Keratinocyte (primary cell): ENCODE data around the gene EEPD1. TPM values are rescaled to one million over a fixed set of nuclear protein-coding genes. Genes with fewer than 3 reads are reported as not detected.

ENCODE experiments used
- DNase-seq: peaks from one replicate; pipeline ENCODE4 v3.0.0-alpha.2; 2011; ENCODE audit warnings: low read depth, missing footprints, low spot score
- FAIRE-seq: peaks from 2 replicates; lab custom pipeline; 2011; peaks lifted over from hg19 to GRCh38; lab: Jason Lieb, UNC
- H2AFZ ChIP-seq: 2 replicates; pipeline ENCODE4 v1.6.0; 2012; ENCODE audit warnings: low read length, control low read depth, inconsistent platforms; ENCODE audit not compliant: control insufficient read depth
- H3K27ac ChIP-seq: 2 replicates; pipeline ENCODE4 v1.5.1; 2011; ENCODE audit warnings: low read length; ENCODE audit not compliant: control insufficient read depth, insufficient read depth
- H3K27me3 ChIP-seq: 3 replicates; pipeline ENCODE4 v1.6.0; 2011; ENCODE audit warnings: low read length; ENCODE audit not compliant: control insufficient read depth, insufficient read depth; ENCODE audit errors: extremely low read depth
- H3K36me3 ChIP-seq, 2 experiments: 2 replicates in 1 of 2; 3 replicates in 1 of 2; pipeline ENCODE4 v1.5.1; 2011; ENCODE audit warnings: low read length in 2 of 2, mild to moderate bottlenecking in 1 of 2; ENCODE audit not compliant: control insufficient read depth in 2 of 2, insufficient read depth in 2 of 2; ENCODE audit errors: extremely low read depth in 1 of 2
- H3K4me1 ChIP-seq: 3 replicates; pipeline ENCODE4 v1.5.1; 2011; ENCODE audit warnings: low read length; ENCODE audit not compliant: control insufficient read depth, insufficient read depth; ENCODE audit errors: extremely low read depth
- H3K4me2 ChIP-seq: 3 replicates; pipeline ENCODE4 v1.6.0; 2011; ENCODE audit warnings: low read depth, low read length; ENCODE audit not compliant: control insufficient read depth, insufficient read depth; ENCODE audit errors: extremely low read depth
- H3K4me3 ChIP-seq, 3 experiments: fragments of 200-600 bp in 1 of 3; sonication (generic) in 1 of 3; 2 replicates in 2 of 3; 3 replicates in 1 of 3; pipeline ENCODE4 v1.5.1; 2011 to 2016; ENCODE audit warnings: low read length in 3 of 3, mild to moderate bottlenecking in 3 of 3, control low read depth in 2 of 3, inconsistent platforms in 1 of 3, low read depth in 1 of 3, mixed read lengths in 1 of 3, mixed run types in 1 of 3, moderate library complexity in 1 of 3; ENCODE audit not compliant: control insufficient read depth in 2 of 3, insufficient read depth in 2 of 3; ENCODE audit errors: extremely low read depth in 1 of 3
- H3K79me2 ChIP-seq: 2 replicates; pipeline ENCODE4 v1.6.0; 2012; ENCODE audit warnings: low read length; ENCODE audit not compliant: control insufficient read depth, insufficient read depth
- H3K9ac ChIP-seq: 3 replicates; pipeline ENCODE4 v1.6.0; 2011; ENCODE audit warnings: low read length; ENCODE audit not compliant: control insufficient read depth, insufficient read depth; ENCODE audit errors: extremely low read depth
- H3K9me1 ChIP-seq: 3 replicates; pipeline ENCODE4 v1.6.0; 2011; ENCODE audit warnings: low read length; ENCODE audit not compliant: control insufficient read depth, insufficient read depth; ENCODE audit errors: extremely low read depth
- H3K9me3 ChIP-seq: 2 replicates; pipeline ENCODE4 v1.5.1; 2012; ENCODE audit warnings: low read depth, low read length; ENCODE audit not compliant: control insufficient read depth
- H4K20me1 ChIP-seq: 3 replicates; pipeline ENCODE4 v1.6.0; 2011; ENCODE audit warnings: low read length; ENCODE audit not compliant: control insufficient read depth, insufficient read depth; ENCODE audit errors: extremely low read depth
- CTCF ChIP-seq, 3 experiments: IDR thresholded peaks in 1 of 3; conservative IDR thresholded peaks in 1 of 3; optimal IDR thresholded peaks in 1 of 3; 2 replicates in 2 of 3; 3 replicates in 1 of 3; pipeline versions ENCODE3 to v1.5.1; 2011; ENCODE audit warnings: low read length in 3 of 3, mild to moderate bottlenecking in 3 of 3, moderate library complexity in 2 of 3, control low read depth in 1 of 3, inconsistent platforms in 1 of 3; ENCODE audit not compliant: insufficient read depth in 2 of 3; ENCODE audit errors: extremely low read depth in 1 of 3
- EZH2 ChIP-seq: IDR thresholded peaks from one replicate; pipeline ENCODE4 v1.6.1; 2012; ENCODE audit warnings: inconsistent platforms, mild to moderate bottlenecking, low read length, moderate library complexity
- dilution Hi-C: fragments of 300-500 bp; cut with MboI; formaldehyde crosslinking; loops from one replicate; pipeline ENCODE4 v1.7.0; 2020; ENCODE audit warnings: low sequenced_read_pairs; ENCODE audit not compliant: extremely low pct_ligation_motif_present
- polyA plus RNA-seq, 5 experiments: library from polyadenylated mRNA; depleted of rRNA in 3 of 5; stranded (reverse) in 3 of 5; stranded (forward) in 1 of 5; unstranded in 1 of 5; fragments of >200 nt; gene quantifications; 1 replicate in 1 of 5; 2 replicates in 3 of 5; 3 replicates in 1 of 5; pipeline versions ENCODE4 v1.2.1 to v1.2.3, GENCODE V29; 2011 to 2012; ENCODE audit warnings: missing spikeins in 2 of 5, low read depth in 1 of 5, low replicate concordance in 1 of 5

Gene EEPD1
- polyA plus RNA-seq, 1 donor (not counting 4 experiments of a cell fraction or from before 2014, with no cell fraction given) = 1.2 TPM

GRCh38 chr7:36231406-36231805 is 78.4 kb downstream of the EEPD1 start:
- Histone ChIP-seq H3K4me1 (no peaks in the 10 kb centered on the region), H3K27ac (no peak overlapping the region), H3K27me3 (no peaks in the 10 kb centered on the region), H2AFZ (no peak overlapping the region), H3K9me3 (no peaks in the 10 kb centered on the region), H3K9ac (no peak overlapping the region), H3K9me1 (no peaks in the 10 kb centered on the region), H4K20me1 (no peaks in the 10 kb centered on the region), H3K4me3 (no peak overlapping the region), H3K79me2 (no peaks in the 10 kb centered on the region), H3K4me2 (no peak overlapping the region), H3K36me3 (no peaks in the 10 kb centered on the region)
- DNase-seq (no peak), FAIRE-seq (no peak)
- dilution Hi-C loops = no loop called here
- TF ChIP-seq EZH2 (no peak), CTCF (optimal IDR thresholded peaks at IDR 0.05 in 1 of 3, IDR thresholded peaks at IDR 0.05 in 1 of 3, conservative IDR thresholded peaks at IDR 0.05 in 1 of 3; ENCODE audit: extremely low read depth in 1 of 3, insufficient read depth in 2 of 3, low read length in 3 of 3) (no peak)

GRCh38 chr7:36232555-36232954 is 79.5 kb downstream of the EEPD1 start:
- H3K4me3 ChIP-seq = no peak overlapping the region
- H3K9ac ChIP-seq = no peak overlapping the region
- H3K27ac ChIP-seq = no peak overlapping the region
- no peaks in the 10 kb centered on the region for H3K27me3 ChIP-seq
- H3K4me1 ChIP-seq = no peaks in the 10 kb centered on the region
- H2AFZ ChIP-seq = no peak overlapping the region
- no peaks in the 10 kb centered on the region for H3K9me3 ChIP-seq
- H3K4me2 ChIP-seq = no peak overlapping the region
- DNase-seq (no peak), FAIRE-seq (no peak)
- dilution Hi-C loops = no loop called here
- TF ChIP-seq CTCF (optimal IDR thresholded peaks at IDR 0.05 in 1 of 3, IDR thresholded peaks at IDR 0.05 in 1 of 3, conservative IDR thresholded peaks at IDR 0.05 in 1 of 3; ENCODE audit: extremely low read depth in 1 of 3, insufficient read depth in 2 of 3, low read length in 3 of 3) (no peak), EZH2 (no peak)
- no peaks in the 10 kb centered on the region for H3K9me1 ChIP-seq
- H3K79me2 ChIP-seq = no peaks in the 10 kb centered on the region
- H3K36me3 ChIP-seq = no peaks in the 10 kb centered on the region
- H4K20me1 ChIP-seq = no peaks in the 10 kb centered on the region
